GM04504 (cell line): ENCODE measurements around the gene BEX3.
"Not testable (repeated sequence)": the region's sequence is repeated elsewhere in the genome, so short reads cannot be mapped to it uniquely, and the experiment has no call there.

Experiments used
- DNase-seq: peaks from one replicate; pipeline ENCODE4 v3.0.0-alpha.2; 2012; ENCODE audit warnings: low read depth

BEX3 gene

DNA sequence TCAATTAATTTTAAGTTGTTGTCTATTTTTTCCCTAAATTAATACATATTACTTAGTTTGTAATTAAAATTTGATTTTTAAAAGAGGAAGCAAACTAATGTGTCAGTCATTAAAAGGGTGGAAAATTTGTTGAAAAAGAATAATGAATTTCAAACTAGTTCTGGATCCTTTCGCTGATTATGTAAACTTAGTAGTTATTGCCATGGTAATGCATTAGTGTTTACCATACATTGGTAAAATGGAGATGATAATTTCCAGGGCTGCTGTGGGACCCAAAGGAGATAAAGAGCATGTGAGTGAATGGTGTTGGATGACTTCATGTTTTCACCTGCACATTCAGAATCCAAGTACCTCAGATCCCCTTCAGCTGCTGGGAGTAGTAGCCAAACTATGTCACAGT lies 6.5 kb downstream of the BEX3 start:
- DNase-seq = no peak

DNA sequence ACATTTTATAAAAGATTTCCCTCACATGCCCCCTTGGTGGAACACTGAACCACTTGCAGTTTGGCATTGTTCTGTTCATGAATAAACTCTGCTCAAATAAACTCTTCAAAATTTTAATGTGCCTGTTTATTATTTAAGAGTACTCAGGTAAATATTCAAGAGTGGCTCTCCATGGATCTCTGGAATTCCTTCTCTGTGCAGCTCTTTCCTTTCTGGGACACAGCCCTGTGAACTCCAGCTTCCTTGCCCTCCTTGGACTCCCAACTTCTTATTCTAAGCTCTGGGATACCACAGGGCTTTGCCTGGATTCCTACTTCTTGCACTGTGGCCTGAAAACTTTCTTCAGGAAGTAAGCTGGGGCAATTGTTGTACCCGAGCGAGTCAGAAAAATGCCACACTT lies 8.3 kb downstream of the BEX3 start:
- no peak for DNase-seq

DNA sequence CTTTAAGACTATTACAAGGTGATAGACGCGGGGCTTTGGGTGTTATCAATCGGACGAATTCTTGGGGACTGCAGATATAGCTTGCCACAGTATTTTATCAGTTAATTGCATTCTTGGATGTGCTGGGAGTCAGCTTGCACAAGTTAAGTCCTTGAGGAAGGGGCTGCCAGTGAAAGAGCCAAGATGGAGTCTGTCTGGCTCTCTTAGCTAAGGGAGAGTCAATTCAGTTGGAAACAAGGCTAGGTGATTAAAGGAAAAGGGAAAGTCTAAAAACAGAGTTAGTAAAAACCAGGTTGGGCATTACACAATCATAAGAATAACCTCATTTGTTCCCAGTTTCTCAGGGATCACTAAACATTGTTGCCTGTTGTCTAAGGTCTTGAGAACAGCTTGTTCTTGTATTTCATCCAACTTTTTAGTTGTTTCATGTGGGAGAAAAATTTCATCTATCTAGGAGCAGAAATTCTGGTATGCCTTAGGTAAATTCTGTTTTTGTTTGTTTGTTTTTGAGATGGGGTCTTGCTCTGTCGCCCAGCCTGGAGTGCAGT lies 9.0 kb downstream of the BEX3 start:
- not testable (repeated sequence) for DNase-seq

DNA sequence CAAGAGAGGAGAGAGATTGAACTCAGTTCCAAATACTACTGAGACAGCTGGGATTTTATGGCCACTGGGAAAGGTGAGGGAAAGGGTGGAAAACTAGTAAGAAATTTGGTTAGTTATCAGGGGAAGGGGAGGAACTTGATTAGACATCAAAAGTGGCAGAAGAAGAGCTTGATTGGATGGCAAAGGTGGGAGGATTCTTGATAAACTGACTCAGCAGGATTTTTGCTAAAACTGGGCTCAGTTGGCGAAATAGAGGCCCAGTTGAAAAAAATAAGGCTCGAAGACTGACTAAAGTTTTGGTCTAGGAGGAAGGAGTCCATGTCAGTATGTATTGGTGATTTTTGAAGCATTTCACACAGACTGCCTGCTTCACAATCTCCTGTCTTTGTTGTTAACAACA lies 10.0 kb downstream of the BEX3 start:
- DNase-seq = no peak

DNA sequence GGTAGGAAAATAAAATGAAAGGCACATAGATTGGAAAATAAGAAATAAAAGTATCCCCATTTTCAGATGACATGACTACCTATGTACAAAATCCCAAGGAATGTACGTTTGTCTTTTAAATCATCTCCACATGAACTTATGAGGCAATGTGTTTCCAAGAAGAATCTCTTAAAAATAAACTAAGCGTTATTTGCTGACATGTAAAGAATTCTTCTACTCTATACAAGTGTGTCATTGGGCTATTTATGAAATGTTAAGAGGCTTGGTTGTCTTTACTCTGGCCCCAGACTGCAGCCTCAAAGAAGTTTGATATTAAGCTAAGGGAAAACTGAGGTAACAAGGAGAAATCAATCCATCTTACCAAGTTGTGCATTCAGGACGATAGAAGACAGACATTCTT lies 17.1 kb downstream of the BEX3 start:
- no peak for DNase-seq

DNA sequence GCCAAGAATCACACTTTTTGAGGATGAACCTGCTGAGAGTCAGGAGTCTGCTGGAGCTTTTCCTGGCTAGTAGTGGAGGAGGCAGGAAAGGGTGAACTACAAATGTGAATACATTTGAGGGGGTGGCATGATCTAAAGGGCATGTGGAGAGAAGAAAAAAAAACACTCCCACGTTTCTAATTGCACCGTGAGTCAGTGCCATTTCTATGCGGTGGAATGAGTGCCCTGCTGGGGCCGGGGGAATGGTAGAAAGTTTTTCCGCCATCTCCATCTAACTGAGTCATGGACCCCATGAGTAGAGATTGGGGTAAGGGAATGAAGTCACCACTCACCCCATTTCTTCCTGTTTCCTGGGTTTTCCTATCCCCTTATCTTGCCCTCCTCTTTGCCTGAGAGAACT lies 19.8 kb downstream of the BEX3 start:
- no peak for DNase-seq

DNA sequence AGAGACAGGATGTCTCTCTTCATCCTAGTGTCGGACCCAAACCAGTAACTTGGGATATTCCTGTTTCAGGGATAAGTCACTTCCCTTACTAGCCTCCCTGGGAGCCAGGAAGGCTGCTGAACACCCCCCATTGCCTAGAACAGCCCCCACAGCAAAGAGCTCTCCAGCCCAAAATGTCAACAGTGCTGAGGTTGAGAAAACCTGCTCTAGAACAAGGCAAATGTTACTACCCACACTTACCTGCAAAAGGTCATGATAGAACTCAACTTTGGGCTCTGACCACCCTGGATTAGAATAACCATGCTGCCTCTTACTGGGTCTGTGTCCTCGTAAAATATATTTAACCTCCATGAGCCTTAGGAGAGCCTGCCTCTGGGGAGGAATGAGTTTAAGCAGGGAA lies 20.3 kb downstream of the BEX3 start:
- DNase-seq = no peak

DNA sequence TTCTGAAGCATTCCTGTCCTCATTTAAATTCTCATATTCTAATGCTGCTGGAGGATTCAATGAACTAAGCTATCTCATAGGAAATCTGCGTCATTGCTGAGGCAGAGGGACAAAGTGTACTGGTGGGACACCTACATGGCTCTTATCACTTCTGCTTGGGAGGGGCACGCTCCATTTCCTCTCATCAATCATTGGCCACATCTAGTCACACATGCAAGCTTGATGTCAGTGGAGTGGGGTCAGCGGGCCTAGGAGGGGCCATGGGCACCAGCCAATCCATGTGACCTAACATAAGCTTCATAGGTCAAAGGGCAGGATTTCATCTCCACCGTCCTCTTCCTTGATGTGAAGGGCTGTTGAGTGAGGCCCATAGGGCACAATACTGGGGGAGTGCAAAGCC lies 21.4 kb downstream of the BEX3 start:
- no peak for DNase-seq

DNA sequence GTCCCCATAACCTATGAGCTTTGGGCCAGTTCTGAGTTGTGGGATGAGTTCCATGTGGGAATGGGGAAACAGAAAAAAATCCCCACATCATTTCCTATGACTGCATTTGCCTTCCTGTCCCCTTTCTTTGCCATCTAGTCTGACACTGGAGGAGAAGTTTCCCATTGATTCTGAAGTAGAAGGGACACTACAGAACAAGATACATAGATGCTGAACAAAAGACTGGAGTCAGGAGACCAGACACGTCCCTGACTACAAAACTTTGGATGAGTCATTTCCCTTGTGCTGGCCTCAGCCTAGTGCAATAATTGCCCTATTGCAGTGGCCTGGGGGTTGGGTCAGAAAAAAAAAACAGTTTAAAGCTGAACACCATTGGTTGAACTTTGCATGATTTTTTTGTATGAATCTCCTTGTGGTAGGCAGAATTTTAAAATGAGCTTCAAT lies 22.1 kb downstream of the BEX3 start:
- DNase-seq = peak; percentile 59

DNA sequence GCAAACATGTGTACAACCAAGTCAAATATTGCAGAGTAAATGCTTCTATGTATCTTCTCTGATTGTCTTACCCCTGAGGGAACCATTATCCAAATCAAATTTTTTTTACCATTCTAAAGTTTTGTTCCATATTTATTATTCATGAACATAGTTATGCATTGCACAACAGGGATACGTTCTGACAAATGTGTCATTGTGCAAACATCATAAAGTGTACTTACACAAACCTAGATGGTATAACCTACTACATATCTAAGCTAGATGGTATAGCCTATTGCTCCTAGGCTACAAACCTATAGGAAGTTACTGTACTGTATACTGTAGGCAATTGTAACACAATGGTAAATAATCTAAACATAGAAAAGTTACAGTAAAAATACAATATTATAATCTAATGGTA lies 23.4 kb downstream of the BEX3 start:
- DNase-seq = no peak

DNA sequence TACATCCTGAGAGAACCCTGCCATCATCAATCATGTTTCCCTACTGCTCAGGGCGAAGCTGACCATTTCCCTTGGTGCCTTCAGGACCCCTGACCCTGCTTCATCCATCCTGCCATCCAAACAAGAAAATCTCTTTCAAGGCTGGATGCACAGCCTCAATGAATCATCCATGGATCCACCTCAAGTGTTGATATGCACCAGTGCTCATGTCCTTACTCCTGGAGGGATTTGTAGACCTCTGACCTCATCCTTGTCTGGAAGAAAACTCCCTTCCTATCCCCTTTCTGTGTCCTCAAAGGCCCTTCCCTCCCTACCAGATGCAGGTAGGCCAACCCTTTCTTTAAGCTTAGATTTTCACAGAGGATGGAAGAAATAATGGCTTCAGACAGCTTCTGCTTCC lies 24.6 kb downstream of the BEX3 start:
- DNase-seq = no peak

DNA sequence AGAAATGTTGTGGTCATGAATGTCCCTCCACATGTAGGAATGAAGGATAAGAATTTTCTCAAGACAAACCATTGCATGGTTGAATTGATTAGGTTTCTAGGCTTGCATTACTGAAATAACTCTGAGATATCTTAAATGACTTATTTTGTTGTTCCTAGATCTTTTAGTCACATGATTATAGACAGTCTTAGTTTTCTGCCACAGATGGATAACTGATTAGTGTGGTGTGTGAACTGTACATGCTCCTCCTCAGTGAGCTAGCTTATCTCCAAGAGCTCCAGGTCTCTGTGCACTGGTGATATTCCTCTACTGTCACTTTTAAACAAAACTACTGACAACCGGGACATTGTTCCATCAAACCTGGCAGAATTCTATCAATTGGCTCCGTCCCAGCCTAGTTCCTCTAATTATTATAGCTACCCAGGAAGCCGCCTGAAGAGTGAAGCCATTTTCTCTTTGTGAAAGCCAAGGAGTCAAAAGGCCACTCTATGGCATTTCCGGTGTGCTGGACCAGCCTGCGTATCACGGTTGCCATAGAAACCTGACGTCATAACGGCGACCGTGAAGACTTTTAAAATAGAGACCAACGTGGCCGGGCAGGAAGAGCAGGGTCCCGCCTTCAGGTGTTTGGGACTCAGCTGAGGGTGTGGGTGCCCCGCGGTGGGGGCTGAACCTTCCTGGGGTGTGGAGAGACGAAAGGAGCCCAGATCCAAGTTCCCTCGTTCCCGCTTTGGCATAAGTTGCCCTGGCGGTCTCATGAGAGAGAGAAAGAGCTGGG lies 28.1 kb downstream of the BEX3 start:
- peak; percentile 46 for DNase-seq

DNA sequence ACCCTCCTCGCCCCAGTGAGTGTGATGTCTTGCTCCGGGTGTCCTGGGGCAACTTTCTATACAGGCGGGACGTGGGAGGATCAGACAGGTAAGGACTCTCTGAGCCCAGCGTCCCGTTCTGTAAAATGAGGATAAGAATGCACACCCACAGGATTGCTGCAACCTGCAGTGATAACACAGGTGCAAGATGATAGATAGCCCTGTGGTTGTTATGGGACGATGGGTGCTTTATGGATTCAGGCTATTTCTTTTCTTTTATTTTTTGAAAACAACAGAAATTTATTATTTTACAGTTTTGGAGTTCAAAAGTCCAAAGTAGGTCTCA lies 28.6 kb downstream of the BEX3 start:
- DNase-seq = no peak

DNA sequence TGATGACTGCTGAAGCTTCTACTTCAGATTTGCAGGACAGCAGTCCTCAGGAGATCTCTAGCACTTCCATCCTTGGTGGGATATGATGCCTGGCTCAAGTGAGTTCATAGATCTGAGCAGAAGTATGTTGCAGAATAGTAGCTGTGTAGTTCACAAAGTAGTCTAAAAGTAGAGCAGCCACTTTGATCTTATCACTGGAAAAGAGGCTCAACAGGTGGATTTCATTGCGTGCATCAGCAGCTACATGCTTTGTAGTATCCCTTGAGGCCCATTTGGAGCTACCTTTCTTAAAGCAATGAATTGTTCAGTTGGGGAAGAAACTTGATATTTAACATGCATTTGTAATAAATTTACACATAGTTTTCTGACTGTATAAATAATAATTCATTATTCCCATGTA lies 29.9 kb downstream of the BEX3 start:
- no peak for DNase-seq

DNA sequence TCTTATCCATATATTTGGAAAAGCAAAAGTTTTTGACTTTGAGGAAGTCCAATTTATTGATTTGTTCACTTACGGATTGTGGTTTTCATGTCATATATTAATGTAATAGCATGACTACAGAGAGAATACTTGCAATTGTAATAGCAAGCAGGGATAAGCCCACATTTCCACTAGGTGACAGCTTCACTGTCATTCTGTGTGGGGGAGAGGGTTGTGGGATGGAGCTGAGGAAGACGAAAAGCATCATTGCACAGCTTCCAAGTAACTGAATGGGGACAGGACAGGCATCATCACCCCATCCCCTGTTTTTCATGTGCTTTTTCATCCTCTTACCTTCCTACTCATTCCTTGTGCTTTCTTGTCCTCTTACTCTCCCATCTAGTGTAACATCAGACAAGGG lies 31.4 kb downstream of the BEX3 start:
- no peak for DNase-seq

DNA sequence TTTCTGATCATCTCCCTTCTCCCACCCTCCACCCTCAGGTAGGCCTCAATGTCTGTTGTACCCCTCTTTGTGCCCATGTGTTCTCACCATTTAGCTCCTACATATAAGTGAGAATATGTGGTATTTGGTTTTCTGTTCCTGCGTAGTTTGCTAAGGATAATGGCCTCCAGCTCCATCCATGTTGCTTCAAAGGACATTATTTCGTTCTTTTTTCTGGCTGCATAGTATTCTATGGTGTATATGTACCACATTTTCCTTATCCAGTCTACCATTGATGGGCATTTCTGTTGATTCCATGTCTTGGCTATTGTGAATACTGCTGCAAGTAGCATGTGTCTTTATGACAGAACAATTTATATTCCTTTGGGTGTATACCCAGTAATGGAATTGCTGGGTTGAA lies 35.4 kb downstream of the BEX3 start:
- not testable (repeated sequence) for DNase-seq

DNA sequence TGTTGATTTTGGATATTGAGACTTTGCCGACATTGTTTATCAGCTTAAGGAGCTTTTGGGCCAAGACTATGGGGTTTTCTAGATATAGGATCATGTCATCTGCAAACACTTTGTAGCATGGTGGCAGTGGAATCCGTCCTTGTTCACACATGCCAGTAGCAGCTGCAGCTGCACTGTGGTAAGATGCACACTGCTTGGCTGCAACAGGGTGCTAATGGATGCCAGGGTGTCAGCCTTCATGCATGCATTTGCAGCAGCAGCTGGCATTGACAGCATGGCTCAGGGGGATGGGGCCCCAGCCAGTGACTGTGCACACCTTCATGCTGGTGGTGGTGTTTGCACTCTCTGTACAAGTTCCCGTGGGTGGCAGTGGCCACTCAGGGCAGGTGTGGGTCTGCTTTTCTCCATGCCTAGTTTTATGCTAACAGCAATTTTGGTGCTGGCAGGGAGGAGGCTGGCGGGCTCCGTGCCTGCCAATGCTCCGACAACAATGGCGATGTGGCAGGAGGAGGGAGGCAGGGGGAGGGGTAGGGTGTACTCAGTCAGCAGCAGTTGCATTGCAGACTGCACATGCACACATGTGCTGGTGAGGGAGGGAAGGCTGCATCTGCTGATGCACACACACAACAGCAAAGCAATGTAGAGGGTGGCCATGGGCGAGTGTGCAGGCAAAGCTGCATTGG lies 37.5 kb downstream of the BEX3 start:
- no peak for DNase-seq

DNA sequence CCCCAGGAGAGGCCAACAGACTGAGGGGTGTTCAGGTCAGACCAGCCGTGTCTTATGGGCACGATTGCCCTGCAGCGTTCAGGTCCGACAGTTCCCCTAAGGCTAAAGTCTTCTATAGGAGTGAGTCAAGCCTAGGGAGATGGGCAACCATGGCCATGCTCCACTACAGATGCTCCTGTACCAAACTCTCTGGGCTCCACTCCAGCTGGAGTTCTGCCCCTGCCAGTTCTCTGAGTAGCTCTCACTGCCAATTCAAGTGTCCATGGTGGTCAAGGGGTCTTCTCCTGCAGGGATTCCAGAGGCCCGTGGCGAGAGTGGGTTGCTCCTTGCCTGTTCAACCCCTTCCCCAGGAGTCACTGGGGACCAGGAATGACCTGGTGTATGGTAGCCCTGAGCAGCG lies 38.2 kb downstream of the BEX3 start:
- no peak for DNase-seq

DNA sequence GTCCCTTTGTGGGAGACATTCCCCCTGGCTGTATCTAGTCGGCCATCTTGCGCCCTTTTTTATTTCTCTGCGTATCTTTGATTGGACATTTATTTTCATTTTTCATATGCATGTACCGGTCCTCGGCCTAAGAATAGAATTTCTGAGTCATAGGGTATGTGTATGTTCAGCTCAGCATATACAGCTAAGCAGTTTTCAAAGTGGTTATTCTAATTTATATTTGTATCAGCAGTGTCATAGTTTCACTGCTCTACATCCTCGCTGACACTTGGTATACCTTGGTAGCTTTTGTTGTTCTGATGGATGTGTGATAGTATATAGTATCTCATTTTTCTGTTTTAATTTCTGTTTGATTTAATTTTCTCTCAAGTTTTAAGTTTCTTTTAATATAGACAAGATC lies 38.7 kb downstream of the BEX3 start:
- no peak for DNase-seq

DNA sequence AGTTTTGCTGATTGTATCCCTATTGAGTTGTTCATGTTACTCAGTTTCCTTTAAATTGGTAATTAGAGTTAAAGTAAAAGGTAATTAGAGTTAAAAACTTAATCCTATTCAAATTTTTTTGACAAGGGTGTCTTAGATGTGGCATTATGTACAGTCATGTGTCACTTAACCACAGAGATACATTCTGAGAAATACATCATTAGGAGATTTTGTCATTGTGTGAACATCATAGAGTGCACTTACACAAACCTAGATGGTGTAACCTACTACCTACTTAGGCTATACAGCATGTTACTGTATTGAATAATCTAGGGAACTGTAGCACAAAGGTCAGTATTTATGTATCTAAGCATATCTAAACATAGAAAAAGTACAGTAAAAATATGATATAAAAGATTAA lies 39.2 kb downstream of the BEX3 start:
- no peak for DNase-seq

DNA sequence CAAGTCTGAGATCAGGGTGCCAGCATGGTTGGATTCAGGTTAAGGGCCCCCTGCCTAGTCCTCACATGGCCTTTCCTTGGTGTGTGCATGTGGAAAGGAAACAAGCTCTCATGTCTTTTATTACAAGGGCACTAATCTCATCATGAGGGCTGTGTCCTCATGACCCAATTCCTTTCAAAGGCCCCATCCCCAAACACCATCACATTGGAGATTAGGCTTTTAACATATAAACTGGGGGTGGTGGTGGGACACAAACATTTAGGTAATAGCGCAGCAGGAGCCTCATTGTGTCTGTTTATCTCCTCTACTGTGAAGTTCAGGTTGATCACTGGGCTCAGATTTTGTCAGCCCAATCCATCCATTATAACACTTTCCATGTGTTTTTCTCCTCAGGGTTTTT lies 41.0 kb downstream of the BEX3 start:
- no peak for DNase-seq

DNA sequence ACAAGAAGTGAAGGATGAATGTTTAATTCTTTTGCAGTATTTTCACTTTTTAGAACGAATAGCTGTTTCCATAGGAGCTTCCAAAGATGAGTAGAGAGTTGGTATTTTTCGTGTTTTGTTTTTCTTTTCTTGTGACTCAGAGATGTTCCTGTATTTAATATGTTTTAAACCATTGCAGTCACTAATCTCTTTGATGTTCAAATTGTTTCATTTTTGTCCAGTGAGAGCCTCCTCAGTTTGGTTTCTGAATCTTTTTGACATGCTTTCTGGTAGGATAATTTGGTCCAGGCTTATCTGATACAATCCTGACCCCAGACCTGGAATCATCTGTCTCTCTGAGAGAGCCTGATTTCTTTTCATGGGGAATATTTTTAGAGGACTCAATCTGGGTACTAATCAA lies 41.6 kb downstream of the BEX3 start:
- no peak for DNase-seq

DNA sequence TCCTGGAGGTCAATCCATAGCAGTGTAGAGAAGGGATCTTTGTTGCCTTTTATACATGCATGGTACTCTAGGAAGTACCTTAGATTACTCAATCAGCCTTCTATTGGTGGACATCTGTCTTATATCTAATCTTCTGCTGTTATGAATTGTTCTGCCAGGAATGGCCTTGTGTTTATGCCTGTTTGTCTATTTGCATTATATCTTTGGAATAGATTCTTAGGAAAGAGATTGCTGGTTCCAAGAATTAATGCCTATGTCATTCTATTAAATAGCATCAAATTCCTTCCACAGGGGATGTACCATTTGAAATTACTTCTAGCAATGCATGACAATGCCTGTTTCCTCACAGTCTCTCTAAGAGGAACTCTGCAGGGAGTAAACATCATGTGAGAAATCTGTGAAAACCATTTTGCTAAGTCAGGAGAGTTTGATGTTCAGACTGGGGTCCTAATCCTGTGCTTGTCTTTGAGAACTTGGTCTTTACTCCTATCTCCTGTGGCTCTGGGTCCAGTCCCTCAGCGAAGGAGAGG lies 42.5 kb downstream of the BEX3 start:
- DNase-seq = no peak
